Spleen (tissue), 13 donors: ENCODE measurements around the gene MYCBPAP. TPM values are rescaled to one million over a fixed set of nuclear protein-coding genes. Genes with fewer than 3 reads are reported as not detected.

Source experiments
- DNase-seq: peaks from one replicate; pipeline ENCODE4 v3.0.0-alpha.2; 2020
- H3K27ac ChIP-seq, 8 donors: fragments of 200-600 bp; sonication (generic) in 7 of 8; 1 replicate in 4 of 8; 2 replicates in 4 of 8; pipeline versions ENCODE4 v1.5.0 to v1.8.0; 2016 to 2021; ENCODE audit warnings: inconsistent platforms in 4 of 8, mild to moderate bottlenecking in 4 of 8, moderate library complexity in 1 of 8
- H3K27me3 ChIP-seq, 7 donors: fragments of 200-600 bp; sonication (generic) in 6 of 7; replicated peaks in 1 of 7; 1 replicate in 4 of 7; 2 replicates in 3 of 7; pipeline versions ENCODE4 v1.5.0 to v1.8.0; 2016 to 2021; ENCODE audit warnings: inconsistent platforms in 3 of 7, mild to moderate bottlenecking in 1 of 7
- H3K36me3 ChIP-seq, 6 donors: fragments of 200-600 bp; sonication (generic) in 5 of 6; 1 replicate in 4 of 6; 2 replicates in 2 of 6; pipeline versions ENCODE4 v1.5.0 to v1.8.0; 2016 to 2021; ENCODE audit warnings: inconsistent platforms in 2 of 6
- H3K4me1 ChIP-seq, 6 donors: fragments of 200-600 bp; sonication (generic) in 5 of 6; 1 replicate in 3 of 6; 2 replicates in 3 of 6; pipeline versions ENCODE4 v1.5.0 to v1.8.0; 2016 to 2021; ENCODE audit warnings: inconsistent platforms in 3 of 6
- H3K4me3 ChIP-seq, 8 donors: fragments of 200-600 bp; sonication (generic) in 7 of 8; 1 replicate in 4 of 8; 2 replicates in 4 of 8; pipeline versions ENCODE4 v1.5.0 to v1.8.0; 2016 to 2021; ENCODE audit warnings: inconsistent platforms in 4 of 8, mild to moderate bottlenecking in 4 of 8, moderate library complexity in 2 of 8
- H3K9me3 ChIP-seq, 8 donors: fragments of 200-600 bp; sonication (generic) in 7 of 8; 1 replicate in 4 of 8; 2 replicates in 4 of 8; pipeline versions ENCODE4 v1.5.0 to v1.8.0; 2016 to 2021; ENCODE audit warnings: inconsistent platforms in 4 of 8
- CTCF ChIP-seq, 11 experiments: fragments of 200-600 bp in 7 of 11; fragments of 450-650 bp in 4 of 11; sonication (generic) in 4 of 11; IDR thresholded peaks in 8 of 11; conservative IDR thresholded peaks in 3 of 11; 1 replicate in 7 of 11; 2 replicates in 4 of 11; pipeline versions ENCODE4 v1.4.0 to v1.8.0; 2016 to 2021; ENCODE audit warnings: antibody characterized with exemption in 11 of 11, inconsistent platforms in 4 of 11, mild to moderate bottlenecking in 1 of 11
- POLR2A ChIP-seq, 3 donors: fragments of 450-650 bp; IDR thresholded peaks; one replicate each; pipeline ENCODE4 v1.5.1; 2017; ENCODE audit warnings: antibody characterized with exemption in 3 of 3, mild to moderate bottlenecking in 1 of 3
- POLR2AphosphoS5 ChIP-seq, 3 donors: sonication (generic); formaldehyde crosslinking; IDR thresholded peaks; one replicate each; pipeline ENCODE4 v1.5.1; 2017; ENCODE audit warnings: antibody characterized with exemption in 3 of 3
- whole genome bisulfite sequencing, 5 donors: extraction: QIAGEN DNeasy Blood & Tissue Kit in 3 of 5; methylation state at CpG; one replicate each; pipeline versions ENCODE4 v1.1.5 to v1.1.7; 2013 to 2018; 5-methylcytosine and 5-hydroxymethylcytosine counted together
- intact Hi-C: fragments of 100-400 bp; cut with DNase I; formaldehyde crosslinking; loops from one replicate; pipeline ENCODE4 v1.15.0; 2023; ENCODE audit warnings: low total_unique reads
- long read RNA-seq, 2 donors: transcript quantifications; one replicate each; lab custom pipeline, GENCODE V29; 2026
- polyA plus RNA-seq, 3 donors: library from polyadenylated mRNA; stranded (reverse); fragments of 200-250 nt; gene quantifications; one replicate each; pipeline ENCODE4 v1.2.1, GENCODE V29; 2013
- total RNA-seq, 7 donors: library from RNA; depleted of rRNA in 3 of 7; stranded (reverse); fragments of >200 nt in 3 of 7; fragmentation: NEBNext Ultra II Directional in 4 of 7; extraction: Animal tissue kit (Norgen Biotek cat#: 25700) in 4 of 7; gene quantifications; one replicate each; pipeline versions ENCODE4 v1.1.0 to v1.2.1, GENCODE V29; 2016 to 2021
- donor health status: healthy with polysubstance abuse.
- donor health status: DM: no; HTN: no; CAD: no; lungs with moderate emphysema.
- donor health status: DM: no; HTN: no; CAD: no.
- donor health status: Bipolar disorder and iron deficiency.
- donor health status: healthy.
- donor health status: DM: no; HTN: no; CAD: no.
- donor health status: DM: yes; HTN: yes; CAD: no.

The MYCBPAP gene
- total RNA-seq (1 to 10 TPM in 3 of 7 donors, under 1 TPM in 4; 0.54 to 2.8 (median 0.98) TPM), polyA plus RNA-seq (under 1 TPM; 0.15 to 0.18 (median 0.16) TPM)
- long read RNA-seq, donor 1, result 0 reads
- long read RNA-seq, donor 2, result 0 reads

- Histone ChIP-seq H3K36me3 (no peaks in the 10 kb centered on the region), H3K27ac (peak within 1 kb of the TSS in 7 of 8 donors; percentile 65 to 87 (median 80)), H3K4me1 (peaks cover 0 to 22% (median 13%) of the 10 kb centered on the region in 6 donors), H3K9me3 (no peaks in the 10 kb centered on the region), H3K27me3 (peaks cover 0 to 14% (median 0%) of the 10 kb centered on the region in 7 donors), H3K4me3 (peak within 1 kb of the TSS; percentile 42 to 84 (median 62))
- TF ChIP-seq POLR2AphosphoS5 (IDR thresholded peaks at IDR 0.05), result peak; percentile 32 to 78 (median 75)
- TF ChIP-seq CTCF (IDR thresholded peaks at IDR 0.05 in 8 of 11, conservative IDR thresholded peaks at IDR 0.05 in 3 of 11), result peak in 5 of 11 experiments; percentile 19 to 41 (median 23)
- TF ChIP-seq POLR2A (IDR thresholded peaks at IDR 0.05), result no peak
- peak; percentile 93 for DNase-seq
- intact Hi-C loops, result no loop called here
- WGBS, 5 donors, result 8 to 21% (median 17%) methylated on average over 12 to 66 of the region's 66 CpGs
Measured at GRCh38 chr17:50507871-50508572, at the start of gene MYCBPAP. Gene MYCBPAP (plus strand): TSS chr17:50508439. CDS start chr17:50508675, 236 bp downstream.

- H3K27ac ChIP-seq, result no peak overlapping the region
- TF ChIP-seq CTCF (IDR thresholded peaks at IDR 0.05 in 8 of 11, conservative IDR thresholded peaks at IDR 0.05 in 3 of 11), result no peak
- TF ChIP-seq POLR2A (IDR thresholded peaks at IDR 0.05), result no peak
- TF ChIP-seq POLR2AphosphoS5 (IDR thresholded peaks at IDR 0.05), result no peak
- WGBS, 5 donors, result 84 to 93% (median 89%) methylated on average over 14 to 16 of the region's 16 CpGs
- peaks cover 0 to 50% (median 0%) of the 10 kb centered on the region in 6 donors for H3K36me3 ChIP-seq
- peak; percentile 23 for DNase-seq
- no peaks in the 10 kb centered on the region for H3K27me3 ChIP-seq
- intact Hi-C loops, result no loop called here
- no peaks in the 10 kb centered on the region for H3K9me3 ChIP-seq
- H3K4me3 ChIP-seq, result no peak overlapping the region
- no peaks in the 10 kb centered on the region for H3K4me1 ChIP-seq
Measured at GRCh38 chr17:50458701-50459676, 49.2 kb upstream of the MYCBPAP start.

GRCh38 chr17:50459756-50460155 is 48.5 kb upstream of the MYCBPAP start:
- intact Hi-C loops, result no loop called here
- no peak overlapping the region for H3K27ac ChIP-seq
- H3K27me3 ChIP-seq, result no peaks in the 10 kb centered on the region
- 83 to 95% (median 91%) methylated on average over 4 of the region's 4 CpGs for WGBS, 5 donors
- H3K4me3 ChIP-seq, result no peak overlapping the region
- H3K4me1 ChIP-seq, result no peaks in the 10 kb centered on the region
- no peaks in the 10 kb centered on the region for H3K9me3 ChIP-seq
- peak; percentile 29 for DNase-seq
- H3K36me3 ChIP-seq, result peaks cover 0 to 47% (median 0%) of the 10 kb centered on the region in 6 donors
- no peak for TF ChIP-seq POLR2A (IDR thresholded peaks at IDR 0.05)
- TF ChIP-seq POLR2AphosphoS5 (IDR thresholded peaks at IDR 0.05), result no peak
- TF ChIP-seq CTCF (IDR thresholded peaks at IDR 0.05 in 8 of 11, conservative IDR thresholded peaks at IDR 0.05 in 3 of 11), result no peak
